ENCODE measurements around the gene PRKG1.

Gene PRKG1

GRCh38 chr10:51077074-51077473 lies 2.8 kb downstream of the PRKG1 start:
- no peak for DNase-seq

GRCh38 chr10:51077507-51077906 lies 3.2 kb downstream of the PRKG1 start:
- no peak for DNase-seq

GRCh38 chr10:51079331-51079730 lies 5.0 kb downstream of the PRKG1 start:
- no peak for DNase-seq

GRCh38 chr10:51079766-51080165 lies 5.5 kb downstream of the PRKG1 start:
- no peak for DNase-seq

- DNase-seq, result no peak
Observed at GRCh38 chr10:51080311-51081006, 6.2 kb downstream of the PRKG1 start.

- DNase-seq, result no peak
Observed at GRCh38 chr10:51082857-51083256, 8.6 kb downstream of the PRKG1 start.

GRCh38 chr10:51083356-51083853 lies 9.1 kb downstream of the PRKG1 start:
- no peak for DNase-seq

GRCh38 chr10:51085204-51085603 lies 10.9 kb downstream of the PRKG1 start:
- no peak for DNase-seq

GRCh38 chr10:51086710-51087109 lies 12.4 kb downstream of the PRKG1 start:
- no peak for DNase-seq

- DNase-seq, result no peak
Observed at GRCh38 chr10:51087114-51087513, 12.8 kb downstream of the PRKG1 start.

- no peak for DNase-seq
Observed at GRCh38 chr10:51090190-51090589, 15.9 kb downstream of the PRKG1 start.

GRCh38 chr10:51092402-51092801 lies 18.1 kb downstream of the PRKG1 start:
- DNase-seq, result no peak

GRCh38 chr10:51095444-51095843 lies 21.2 kb downstream of the PRKG1 start:
- no peak for DNase-seq

GRCh38 chr10:51097546-51097945 lies 23.3 kb downstream of the PRKG1 start:
- DNase-seq, result no peak

- no peak for DNase-seq
Observed at GRCh38 chr10:51100221-51100620, 25.9 kb downstream of the PRKG1 start.

- no peak for DNase-seq
Observed at GRCh38 chr10:51103554-51104217, 29.4 kb downstream of the PRKG1 start.

GRCh38 chr10:51106311-51106945 lies 32.1 kb downstream of the PRKG1 start:
- DNase-seq, result no peak

- DNase-seq, result no peak
Observed at GRCh38 chr10:51108406-51108805, 34.1 kb downstream of the PRKG1 start.

GRCh38 chr10:51109801-51110533 lies 35.7 kb downstream of the PRKG1 start:
- DNase-seq, result no peak

- DNase-seq, result no peak
Observed at GRCh38 chr10:51112013-51112412, 37.7 kb downstream of the PRKG1 start.

- DNase-seq, result no peak
Observed at GRCh38 chr10:51113007-51113406, 38.7 kb downstream of the PRKG1 start.

- no peak for DNase-seq
Observed at GRCh38 chr10:51117053-51117660, 42.9 kb downstream of the PRKG1 start.

- DNase-seq, result no peak
Observed at GRCh38 chr10:51117794-51118193, 43.5 kb downstream of the PRKG1 start.
